NB4 (cell line): ENCODE data around the gene RER1.

Experiments
- CTCF ChIP-seq: IDR thresholded peaks from one replicate; pipeline ENCODE4 v1.5.1; 2012; ENCODE audit warnings: low read depth, low read length
- POLR2A ChIP-seq: IDR thresholded peaks from 2 replicates; pipeline ENCODE4 v1.6.1; 2011; ENCODE audit warnings: mild to moderate bottlenecking; ENCODE audit not compliant: insufficient read length; ENCODE audit errors: extremely low read depth

GRCh38 chr1:2412395-2412772, 20.7 kb downstream of the RER1 start, which contains the start of gene PEX10:
- TF ChIP-seq POLR2A (peak; percentile 75), CTCF (no peak)
